ENCODE results near the gene SYNRG. TPM values are rescaled to one million over a fixed set of nuclear protein-coding genes. Genes with fewer than 3 reads are reported as not detected.

The SYNRG gene
- polyA plus RNA-seq, 1 of the 3 experiments (the other 2 are of a cell fraction): 8.9 TPM

- Histone ChIP-seq H3K4me3 (ENCODE audit: low read depth in 2 of 2, low read length in 1 of 2) (no peak overlapping the region), H3K27ac (ENCODE audit: low read depth in 2 of 2, low read length in 1 of 2) (no peak overlapping the region), H3K36me3 (replicated peaks in 1 of 2; ENCODE audit: control insufficient read depth in 1 of 2, insufficient read depth in 2 of 2, low read length in 1 of 2) (peaks cover 49 to 63% of the 10 kb centered on the region in 2 experiments), H3K9ac (no peak overlapping the region), H3K9me3 (no peaks in the 10 kb centered on the region), H3K4me2 (no peak overlapping the region), H3K27me3 (ENCODE audit: insufficient read depth) (no peaks in the 10 kb centered on the region), H3K79me2 (ENCODE audit: insufficient read depth) (peaks cover 18% of the 10 kb centered on the region), H3K9me2 (no peaks in the 10 kb centered on the region), H3F3A (replicated peaks; ENCODE audit: insufficient read depth) (no peaks in the 10 kb centered on the region), H3K4me1 (ENCODE audit: control insufficient read depth in 1 of 2, insufficient read depth in 2 of 2, low read depth in 1 of 2, low read length in 1 of 2) (no peaks in the 10 kb centered on the region), H2AFZ (ENCODE audit: low read depth) (no peak overlapping the region), H4K20me1 (ENCODE audit: insufficient read depth) (no peaks in the 10 kb centered on the region)
- 87% methylated on average over 3 of the region's 3 CpGs for WGBS (ENCODE audit: low lambda C conversion rate)
- TF ChIP-seq NRF1 (IDR thresholded peaks at IDR 0.05; ENCODE audit: low read depth, low read length) (no peak), MAX (IDR thresholded peaks at IDR 0.05; ENCODE audit: low read depth) (no peak), PBX3 (IDR thresholded peaks at IDR 0.05) (no peak), REST (IDR thresholded peaks at IDR 0.05; ENCODE audit: low read depth, low read length) (no peak), CTCF (IDR thresholded peaks at IDR 0.05) (no peak), ELF1 (IDR thresholded peaks at IDR 0.05) (no peak), RAD21 (IDR thresholded peaks at IDR 0.05; ENCODE audit: low read length) (no peak), POLR2AphosphoS5 (IDR thresholded peaks at IDR 0.05; ENCODE audit: low read depth, low read length) (no peak), RXRA (IDR thresholded peaks at IDR 0.05; ENCODE audit: borderline replicate concordance, low read depth) (no peak), MXI1 (IDR thresholded peaks at IDR 0.05; ENCODE audit: low read depth, low read length) (no peak), MEF2A (IDR thresholded peaks at IDR 0.05; ENCODE audit: borderline replicate concordance, low read depth) (no peak), GATA2 (CRISPR knock-in tag; IDR thresholded peaks at IDR 0.05) (no peak), IRF3 (IDR thresholded peaks at IDR 0.05; ENCODE audit: low read depth, low read length) (no peak), TCF12 (IDR thresholded peaks at IDR 0.05) (no peak), NFIC (IDR thresholded peaks at IDR 0.05; ENCODE audit: borderline replicate concordance) (no peak), ZBTB33 (IDR thresholded peaks at IDR 0.05; ENCODE audit: borderline replicate concordance, low read depth) (no peak), FOSL2 (IDR thresholded peaks at IDR 0.05; ENCODE audit: borderline replicate concordance, low read depth) (no peak), USF2 (IDR thresholded peaks at IDR 0.05; ENCODE audit: borderline replicate concordance, low read depth, low read length) (no peak), SMC3 (IDR thresholded peaks at IDR 0.05; ENCODE audit: low read depth, low read length) (no peak)
- ChIA-PET CTCF (no interaction called here), POLR2A (no interaction called here)
- no peak for DNase-seq
Measured at GRCh38 chr17:37585066-37585465, 24.2 kb downstream of the SYNRG start.

Measured in SK-N-SH (cell line).